RWPE2 (cell line): ENCODE results near the gene ELMOD3.
"Not testable (repeated sequence)": the region's sequence is repeated elsewhere in the genome, so short reads cannot be mapped to it uniquely, and the experiment has no call there.

Experiments
- ATAC-seq: fragments of 200-7000 bp; cut with Tn5 transposase; 3 replicates; pipeline ENCODE4 v1.9.1; 2021; ENCODE audit warnings: low read depth
- DNase-seq: peaks from one replicate; pipeline ENCODE4 v3.0.0-alpha.2; 2020; ENCODE audit warnings: low spot score
- H3K27ac ChIP-seq: fragments of 450-650 bp; 2 replicates; pipeline ENCODE4 v1.5.1; 2017; ENCODE audit warnings: mild to moderate bottlenecking; ENCODE audit not compliant: poor library complexity, severe bottlenecking
- H3K27me3 ChIP-seq: fragments of 250-450 bp; sonication (Bioruptor Pico); 2 replicates; pipeline ENCODE4 v1.5.1; 2021; ENCODE audit warnings: mild to moderate bottlenecking, moderate library complexity; ENCODE audit not compliant: insufficient read depth, poor library complexity, severe bottlenecking
- H3K36me3 ChIP-seq: fragments of 250-450 bp; sonication (Bioruptor Pico); 2 replicates; pipeline ENCODE4 v1.5.1; 2020; ENCODE audit warnings: low read depth, mild to moderate bottlenecking, moderate library complexity
- H3K4me1 ChIP-seq: fragments of 250-450 bp; sonication (Bioruptor Pico); 2 replicates; pipeline ENCODE4 v1.5.1; 2021; ENCODE audit warnings: mild to moderate bottlenecking, moderate library complexity; ENCODE audit not compliant: insufficient read depth, poor library complexity, severe bottlenecking
- H3K4me3 ChIP-seq: fragments of 250-450 bp; sonication (Bioruptor Pico); 2 replicates; pipeline ENCODE4 v1.5.1; 2021; ENCODE audit warnings: mild to moderate bottlenecking, moderate library complexity; ENCODE audit not compliant: severe bottlenecking
- H3K9me3 ChIP-seq: fragments of 250-450 bp; sonication (Bioruptor Pico); 2 replicates; pipeline ENCODE4 v1.5.1; 2021; ENCODE audit warnings: mild to moderate bottlenecking, moderate library complexity; ENCODE audit not compliant: severe bottlenecking
- CTCF ChIP-seq: fragments of 450-650 bp; IDR thresholded peaks from one replicate; pipeline ENCODE4 v1.5.1; 2017; ENCODE audit warnings: mild to moderate bottlenecking, moderate library complexity; ENCODE audit not compliant: poor library complexity, severe bottlenecking

ELMOD3 gene

GRCh38 chr2:85413592-85414420 lies 59.2 kb downstream of the ELMOD3 start:
- DNase-seq, result no peak
- ATAC-seq, result peak; percentile 59
- peaks cover 19% of the 10 kb centered on the region for H3K4me1 ChIP-seq

GRCh38 chr2:85414421-85414759 lies 59.8 kb downstream of the ELMOD3 start:
- H3K36me3 ChIP-seq, H3K9me3 ChIP-seq, H3K27me3 ChIP-seq, DNase-seq, ATAC-seq, H3K4me3 ChIP-seq: not testable (repeated sequence)
- peaks cover 22% of the 10 kb centered on the region for H3K4me1 ChIP-seq
- peak overlapping the region; percentile 80 for H3K27ac ChIP-seq

More at GRCh38 chr2:85413592-85414420, 59.2 kb downstream of the ELMOD3 start:
- H3K27me3 ChIP-seq, result no peaks in the 10 kb centered on the region
- H3K9me3 ChIP-seq, result no peaks in the 10 kb centered on the region
- H3K27ac ChIP-seq, result peak overlapping the region; percentile 80
- peak overlapping the region; percentile 52 for H3K4me3 ChIP-seq
- H3K36me3 ChIP-seq, result 0 out of 2 replicates have a peak, but pooled peaks cover 5% of the 10 kb centered on the region
- no peak for TF ChIP-seq CTCF

- no peaks in the 10 kb centered on the region for H3K27me3 ChIP-seq
- H3K27ac ChIP-seq, result peak overlapping the region; percentile 80
- no peaks in the 10 kb centered on the region for H3K9me3 ChIP-seq
Measured at GRCh38 chr2:85414761-85415553, 60.4 kb downstream of the ELMOD3 start.

GRCh38 chr2:85415980-85416650 lies 61.5 kb downstream of the ELMOD3 start:
- H3K4me1 ChIP-seq, result peaks cover 23% of the 10 kb centered on the region

More at GRCh38 chr2:85414761-85415553, 60.4 kb downstream of the ELMOD3 start:
- no peak for DNase-seq
- TF ChIP-seq CTCF, result no peak
- Histone ChIP-seq H3K36me3 (0 out of 2 replicates have a peak, but pooled peaks cover 5% of the 10 kb centered on the region), H3K4me1 (peaks cover 22% of the 10 kb centered on the region), H3K4me3 (no peak overlapping the region)
- ATAC-seq, result no peak

More at GRCh38 chr2:85415980-85416650, 61.5 kb downstream of the ELMOD3 start:
- DNase-seq (no peak), ATAC-seq (no peak)
- Histone ChIP-seq H3K4me3 (no peak overlapping the region), H3K36me3 (0 out of 2 replicates have a peak, but pooled peaks cover 5% of the 10 kb centered on the region), H3K9me3 (no peaks in the 10 kb centered on the region), H3K27ac (no peak overlapping the region), H3K27me3 (no peaks in the 10 kb centered on the region)
- TF ChIP-seq CTCF, result no peak
